ENCODE results near the gene CBX5.

DNA sequence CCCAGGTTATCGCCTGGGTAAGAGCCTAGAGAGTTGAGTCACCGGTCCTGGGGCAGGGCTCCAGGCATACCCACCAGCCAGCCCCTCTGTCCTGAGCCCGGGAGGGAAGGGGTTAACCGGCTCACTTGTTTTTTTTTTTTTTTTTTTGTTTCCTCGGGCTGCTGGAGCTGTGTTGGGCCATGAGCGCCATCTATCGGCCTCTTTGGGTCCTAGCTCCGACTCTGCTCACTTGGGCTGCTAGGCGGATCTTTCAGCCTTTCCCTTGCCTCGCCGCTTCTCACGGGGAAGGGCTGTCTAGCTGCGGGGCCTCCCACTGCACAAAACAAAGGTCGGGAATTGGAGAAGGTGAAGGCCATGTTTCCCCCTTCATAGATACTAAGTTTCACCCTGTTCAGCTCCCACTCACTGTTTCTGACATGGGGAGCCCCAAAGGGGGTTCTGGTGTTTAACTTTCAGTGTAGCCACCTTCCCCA lies 88.3 kb downstream of the CBX5 start:
- TF ChIP-seq CTCF (IDR thresholded peaks at IDR 0.05 in 2 of 3, conservative IDR thresholded peaks at IDR 0.05 in 1 of 3; ENCODE audit: control insufficient read depth in 2 of 3, extremely low read depth in 1 of 3, insufficient read depth in 1 of 3, low read depth in 3 of 3, low read length in 3 of 3) = peak; percentile 86 to 94 (median 88)
- no peak for TF ChIP-seq TAF1 (IDR thresholded peaks at IDR 0.05; ENCODE audit: borderline replicate concordance, low read depth, low read length)
- TF ChIP-seq IRF3 (IDR thresholded peaks at IDR 0.05) = no peak
- TF ChIP-seq PML (IDR thresholded peaks at IDR 0.05; ENCODE audit: low read length) = no peak
- TF ChIP-seq CHD2 (IDR thresholded peaks at IDR 0.05; ENCODE audit: borderline replicate concordance, low read depth, low read length) = no peak
- TF ChIP-seq BRCA1 (IDR thresholded peaks at IDR 0.05; ENCODE audit: low read depth, low read length) = no peak
- no peak for TF ChIP-seq TCF12 (IDR thresholded peaks at IDR 0.05; ENCODE audit: low read depth, low read length)
- TF ChIP-seq NFIC (IDR thresholded peaks at IDR 0.05; ENCODE audit: low read depth, low read length) = no peak
- no peak for TF ChIP-seq NR2C2 (IDR thresholded peaks at IDR 0.05; ENCODE audit: borderline replicate concordance, control insufficient read depth, insufficient read length, low read depth)
- no peak for TF ChIP-seq POLR2A (IDR thresholded peaks at IDR 0.05; ENCODE audit: low read depth, low read length)
- no peak for TF ChIP-seq HDGF (IDR thresholded peaks at IDR 0.05)

All from GM12878 (cell line).